GM21381 (cell line): Measurements from ENCODE around the gene OR5D14.

Experiments
- ATAC-seq: cut with Tn5 transposase; IDR thresholded peaks from one replicate; pipeline ENCODE4 v1.9.1; 2021; ENCODE audit warnings: mild to moderate bottlenecking, moderate library complexity; ENCODE audit not compliant: unreplicated experiment

OR5D14 gene

DNA sequence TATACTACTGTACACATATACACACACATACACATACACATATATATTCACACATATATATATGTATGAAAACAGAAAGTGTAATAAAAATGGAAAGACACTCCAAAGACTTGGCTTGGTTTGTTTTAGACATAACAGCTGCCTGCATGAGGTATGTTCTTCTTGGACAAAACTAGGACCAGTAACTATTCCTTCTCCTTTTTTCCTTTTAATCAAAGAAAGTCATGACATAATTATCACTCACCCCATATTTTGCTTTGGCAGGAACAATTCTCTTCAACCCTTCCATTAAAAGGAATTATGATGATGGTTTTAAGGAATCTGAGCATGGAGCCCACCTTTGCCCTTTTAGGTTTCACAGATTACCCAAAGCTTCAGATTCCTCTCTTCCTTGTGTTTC is at the start of gene OR5D14:
Gene OR5D14 (plus strand): TSS at position 301 of the 400 bp plus-strand sequence. CDS start 0 bp downstream, at position 301.
- ATAC-seq: no peak

GRCh38 chr11:55773138-55773537 is 22.2 kb upstream of the OR5D14 start, which contains the start of gene OR5D13:
OR5D13 (plus strand) TSS chr11:55773438; CDS start chr11:55773438, 0 bp downstream.
- ATAC-seq: no peak

DNA sequence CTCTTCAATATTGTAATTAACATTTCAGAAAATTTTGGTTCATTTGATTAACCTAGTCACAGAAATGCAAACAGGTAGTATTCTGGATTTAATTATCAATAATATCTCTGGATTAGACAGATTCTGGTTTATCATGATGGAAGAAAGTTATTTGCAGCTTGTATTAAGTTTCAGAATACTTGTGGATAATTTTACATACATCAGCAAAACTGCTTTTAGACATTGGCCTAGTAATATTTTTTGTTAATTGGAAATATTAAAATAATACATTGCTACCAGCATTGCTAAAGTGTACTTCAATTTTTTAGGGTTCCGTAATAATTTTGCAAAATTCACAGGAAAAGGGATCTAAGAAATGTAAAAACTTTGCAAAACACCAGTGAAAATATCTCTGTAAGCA is 3.8 kb upstream of the OR5D14 start:
- ATAC-seq: no peak

GRCh38 chr11:55793321-55793720 is 2.0 kb upstream of the OR5D14 start:
- ATAC-seq: no peak

DNA sequence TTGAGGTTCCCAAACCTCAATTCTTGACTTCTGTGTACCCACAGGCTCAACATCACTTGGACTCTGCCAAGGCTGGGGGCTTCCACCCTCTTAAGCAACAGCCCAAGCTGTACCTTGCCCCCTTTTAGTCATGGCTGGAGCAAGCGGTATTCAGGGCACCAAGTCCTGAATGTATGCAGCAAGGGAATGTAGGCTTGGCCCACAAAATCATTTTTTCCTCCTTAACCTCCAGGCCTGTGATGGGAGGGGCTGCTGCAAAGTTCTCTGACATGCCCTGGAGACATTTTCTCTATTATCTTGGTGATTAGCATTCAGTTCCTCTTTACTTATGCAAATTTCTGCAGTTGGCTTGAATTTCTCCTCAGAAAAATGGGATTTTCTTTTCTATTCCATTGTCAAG is 10.9 kb downstream of the OR5D14 start:
- ATAC-seq: no peak

GRCh38 chr11:55811067-55811466 is 15.7 kb downstream of the OR5D14 start, which contains the start of gene OR5L1:
OR5L1 (plus strand) TSS chr11:55811367; CDS start chr11:55811467, 100 bp downstream.
- ATAC-seq: no peak

DNA sequence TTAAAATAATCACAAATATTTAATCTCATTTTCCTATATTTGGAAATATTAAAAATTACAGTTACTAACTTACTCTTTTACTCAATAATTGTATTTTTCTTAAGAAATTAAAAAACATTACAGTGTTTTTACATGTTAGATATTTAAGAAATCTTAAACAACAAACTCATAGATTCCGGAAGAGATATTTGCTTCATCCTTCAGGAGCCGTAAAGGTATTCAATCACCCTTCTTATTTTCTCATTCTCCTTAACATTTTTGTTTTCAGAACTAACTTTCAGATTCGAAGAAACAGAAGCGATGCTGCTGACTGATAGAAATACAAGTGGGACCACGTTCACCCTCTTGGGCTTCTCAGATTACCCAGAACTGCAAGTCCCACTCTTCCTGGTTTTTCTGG is 24.0 kb downstream of the OR5D14 start, which contains the start of gene OR5D18:
Gene OR5D18 (plus strand): TSS at position 301 of the 400 bp plus-strand sequence. CDS start 0 bp downstream, at position 301.
- no peak for ATAC-seq

DNA sequence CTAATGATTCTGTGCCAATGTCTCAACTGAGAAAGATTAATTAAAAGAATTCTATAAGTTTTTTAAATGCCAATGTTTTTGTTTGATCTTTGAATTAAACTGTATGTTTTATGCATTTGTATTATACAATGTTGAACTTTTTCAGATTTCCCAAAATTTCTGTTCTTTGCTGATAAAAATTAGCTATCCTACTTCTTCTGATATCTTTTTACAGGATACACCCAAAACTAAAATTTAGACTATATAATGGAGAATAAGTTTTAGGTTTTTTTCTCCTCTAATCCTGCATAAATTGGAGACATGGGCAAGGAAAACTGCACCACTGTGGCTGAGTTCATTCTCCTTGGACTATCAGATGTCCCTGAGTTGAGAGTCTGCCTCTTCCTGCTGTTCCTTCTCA is 31.6 kb downstream of the OR5D14 start, which contains the start of gene OR5L2:
Gene OR5L2 (plus strand): TSS at position 301 of the 400 bp plus-strand sequence. CDS start 0 bp downstream, at position 301.
- ATAC-seq: no peak

DNA sequence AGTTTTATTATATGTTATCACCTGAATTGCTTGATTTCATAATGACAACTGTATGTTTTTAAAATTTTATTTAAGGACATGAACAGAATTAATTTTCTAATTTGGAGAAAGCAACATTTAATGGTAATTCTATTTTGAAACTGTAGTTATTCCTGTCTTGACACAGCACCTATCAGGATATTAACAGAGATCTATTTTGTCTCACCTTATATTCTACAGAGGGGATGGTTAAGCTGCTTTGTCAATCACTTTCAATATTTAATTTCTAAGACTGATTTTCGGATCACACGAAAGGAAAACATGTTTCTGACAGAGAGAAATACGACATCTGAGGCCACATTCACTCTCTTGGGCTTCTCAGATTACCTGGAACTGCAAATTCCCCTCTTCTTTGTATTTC is 43.1 kb downstream of the OR5D14 start, which contains the start of gene OR5D16:
Gene OR5D16 (plus strand): TSS at position 301 of the 400 bp plus-strand sequence. CDS start 0 bp downstream, at position 301.
- no peak for ATAC-seq
